IMR-90 (cell line): ENCODE data around the gene SH3BP5. TPM values are rescaled to one million over a fixed set of nuclear protein-coding genes. Genes with fewer than 3 reads are reported as not detected.

Experiments
- ATAC-seq: fragments of 200-7000 bp; cut with Tn5 transposase; 2 replicates; pipeline ENCODE4 v1.9.1; 2020; ENCODE audit warnings: low read depth, mild to moderate bottlenecking, moderate library complexity
- BruUV-seq: library from RNA; stranded (reverse); fragments of 400-500 nt; replicated peaks from 2 replicates; lab custom pipeline; 2021; lab: Mats Ljungman, UMichigan
- CTCF ChIA-PET: fragments of 300-600 bp; formaldehyde crosslinking; extraction: SDS; loops from one replicate; lab custom pipeline; 2021; ENCODE audit warnings: antibody characterized with exemption; lab: Yijun Ruan, JAX
- POLR2A ChIA-PET: fragments of 300-600 bp; sonication (Branson Sonifier 250); formaldehyde crosslinking; loops from one replicate; lab custom pipeline; 2022; ENCODE audit warnings: antibody characterized with exemption; ENCODE audit not compliant: unreplicated experiment; lab: Charles Lee
- DNase-seq: peaks from one replicate; pipeline ENCODE4 v3.0.0; 2013
- H2AFZ ChIP-seq: replicated peaks from 2 replicates; pipeline ENCODE3; 2013; ENCODE audit warnings: low read length, mild to moderate bottlenecking; ENCODE audit not compliant: poor library complexity
- H2AK5ac ChIP-seq: 2 replicates; pipeline ENCODE4 v1.6.1; 2013; ENCODE audit warnings: low read depth, low read length, inconsistent platforms
- H2AK9ac ChIP-seq: replicated peaks from 2 replicates; pipeline ENCODE3; 2013; ENCODE audit warnings: mild to moderate bottlenecking, low read depth, low read length, moderate library complexity; ENCODE audit not compliant: poor library complexity
- H2BK120ac ChIP-seq: 2 replicates; pipeline ENCODE4 v1.6.1; 2013; ENCODE audit warnings: low read depth, low read length, inconsistent platforms
- H2BK15ac ChIP-seq: 3 replicates; pipeline ENCODE4 v1.6.1; 2013; ENCODE audit warnings: low read depth, low read length, inconsistent platforms
- H2BK20ac ChIP-seq: 2 replicates; pipeline ENCODE4 v1.6.1; 2013; ENCODE audit warnings: low read depth, mild to moderate bottlenecking, inconsistent platforms, low read length, moderate library complexity
- H2BK5ac ChIP-seq: 2 replicates; pipeline ENCODE4 v1.6.1; 2013; ENCODE audit warnings: mild to moderate bottlenecking, low read depth, low read length, inconsistent platforms; ENCODE audit not compliant: poor library complexity, severe bottlenecking
- H3K14ac ChIP-seq: replicated peaks from 2 replicates; pipeline ENCODE4 v1.6.1; 2013; ENCODE audit warnings: low read depth, low read length, inconsistent platforms
- H3K18ac ChIP-seq: 2 replicates; pipeline ENCODE4 v1.6.1; 2013; ENCODE audit warnings: low read depth, low read length, control low read depth
- H3K23ac ChIP-seq: 2 replicates; pipeline ENCODE4 v1.6.1; 2013; ENCODE audit warnings: low read depth, low read length, inconsistent platforms
- H3K27ac ChIP-seq: 2 replicates; pipeline ENCODE4 v1.5.1; 2013; ENCODE audit warnings: mild to moderate bottlenecking, control low read depth, low read length; ENCODE audit not compliant: insufficient read depth
- H3K27me3 ChIP-seq: 2 replicates; pipeline ENCODE4 v1.6.1; 2013; ENCODE audit warnings: low read length; ENCODE audit not compliant: control insufficient read depth, insufficient read depth
- H3K36me3 ChIP-seq: 2 replicates; pipeline ENCODE4 v1.6.1; 2013; ENCODE audit warnings: low read length, mixed read lengths; ENCODE audit not compliant: control insufficient read depth, insufficient read depth
- H3K4ac ChIP-seq: 2 replicates; pipeline ENCODE4 v1.6.1; 2013; ENCODE audit warnings: low read depth, low read length, inconsistent platforms
- H3K4me1 ChIP-seq: 2 replicates; pipeline ENCODE4 v1.6.1; 2013; ENCODE audit warnings: low read length, mixed read lengths; ENCODE audit not compliant: control insufficient read depth, insufficient read depth
- H3K4me2 ChIP-seq: 2 replicates; pipeline ENCODE4 v1.6.1; 2013; ENCODE audit warnings: low read depth, mild to moderate bottlenecking, control low read depth, low read length, moderate library complexity
- H3K4me3 ChIP-seq: 2 replicates; pipeline ENCODE4 v1.5.1; 2013; ENCODE audit warnings: low read depth, mild to moderate bottlenecking, control low read depth, low read length, moderate library complexity; ENCODE audit not compliant: insufficient read depth
- H3K56ac ChIP-seq: 2 replicates; pipeline ENCODE4 v1.6.1; 2013; ENCODE audit warnings: low read length, inconsistent platforms; ENCODE audit not compliant: insufficient read depth; ENCODE audit errors: extremely low read depth
- H3K79me1 ChIP-seq, 2 experiments: 2 replicates each; pipeline ENCODE4 v1.6.1; 2013; ENCODE audit warnings: low read length in 2 of 2, inconsistent platforms in 1 of 2, low read depth in 1 of 2
- H3K9ac ChIP-seq: 2 replicates; pipeline ENCODE4 v1.6.1; 2013; ENCODE audit warnings: low read depth, low read length, control low read depth
- H3K9me1 ChIP-seq: 2 replicates; pipeline ENCODE4 v1.6.1; 2013; ENCODE audit warnings: low read length, inconsistent platforms; ENCODE audit not compliant: insufficient read depth
- H3K9me3 ChIP-seq: 2 replicates; pipeline ENCODE4 v1.6.1; 2013; ENCODE audit warnings: low read length; ENCODE audit not compliant: control insufficient read depth, insufficient read depth
- H4K20me1 ChIP-seq: 2 replicates; pipeline ENCODE4 v1.6.1; 2013; ENCODE audit warnings: low read length, inconsistent platforms; ENCODE audit not compliant: insufficient read depth
- H4K5ac ChIP-seq: 2 replicates; pipeline ENCODE4 v1.6.1; 2013; ENCODE audit warnings: mild to moderate bottlenecking, low read depth, low read length, control low read depth
- H4K8ac ChIP-seq, 2 experiments: 2 replicates each; pipeline ENCODE4 v1.6.1; 2013; ENCODE audit warnings: low read depth in 2 of 2, low read length in 2 of 2, control low read depth in 1 of 2, inconsistent platforms in 1 of 2
- H4K91ac ChIP-seq: 2 replicates; pipeline ENCODE4 v1.6.1; 2013; ENCODE audit warnings: low read depth, low read length, inconsistent platforms; ENCODE audit not compliant: insufficient read depth
- BHLHE40 ChIP-seq: fragments of 150-350 bp; IDR thresholded peaks from 2 replicates; pipeline ENCODE4 v1.6.1; 2016; ENCODE audit warnings: mild to moderate bottlenecking, low read depth, low read length
- CEBPB ChIP-seq: IDR thresholded peaks from 2 replicates; pipeline ENCODE4 v1.6.1; 2012; ENCODE audit warnings: low read depth, low read length, improper control_type of control experiment
- CHD1 ChIP-seq: IDR thresholded peaks from 2 replicates; pipeline ENCODE4 v1.6.1; 2012; ENCODE audit warnings: low read depth, low read length, improper control_type of control experiment
- CTCF ChIP-seq: conservative IDR thresholded peaks from 2 replicates; pipeline ENCODE4 v1.5.1; 2012; ENCODE audit warnings: mild to moderate bottlenecking, low read depth, low read length, improper control_type of control experiment
- ELK1 ChIP-seq: fragments of 150-350 bp; IDR thresholded peaks from 2 replicates; pipeline ENCODE4 v1.6.1; 2016; ENCODE audit warnings: low read depth, mild to moderate bottlenecking, low read length, moderate library complexity, borderline replicate concordance
- FOS ChIP-seq: fragments of 150-350 bp; IDR thresholded peaks from 2 replicates; pipeline ENCODE4 v1.6.1; 2016; ENCODE audit warnings: low read depth, low read length
- MAFK ChIP-seq: IDR thresholded peaks from 2 replicates; pipeline ENCODE4 v1.6.1; 2012; ENCODE audit warnings: low read depth, low read length, improper control_type of control experiment
- MAZ ChIP-seq: IDR thresholded peaks from 2 replicates; pipeline ENCODE4 v1.6.1; 2012; ENCODE audit warnings: low read depth, mild to moderate bottlenecking, low read length, improper control_type of control experiment, moderate library complexity, borderline replicate concordance
- NFE2L2 ChIP-seq: fragments of 150-350 bp; IDR thresholded peaks from 2 replicates; pipeline ENCODE4 v1.6.1; 2016; ENCODE audit warnings: low read depth, mild to moderate bottlenecking, low read length
- POLR2A ChIP-seq: IDR thresholded peaks from 2 replicates; pipeline ENCODE4 v1.6.1; 2012; ENCODE audit warnings: mild to moderate bottlenecking, low read depth, low read length
- RAD21 ChIP-seq: IDR thresholded peaks from 2 replicates; pipeline ENCODE4 v1.6.1; 2012; ENCODE audit warnings: low read length, improper control_type of control experiment
- RCOR1 ChIP-seq: IDR thresholded peaks from 2 replicates; pipeline ENCODE4 v1.6.1; 2012; ENCODE audit warnings: mild to moderate bottlenecking, low read length, improper control_type of control experiment; ENCODE audit not compliant: insufficient replicate concordance
- RFX5 ChIP-seq: IDR thresholded peaks from 2 replicates; pipeline ENCODE4 v1.8.0; 2012; ENCODE audit warnings: low read depth, mild to moderate bottlenecking, low read length, moderate library complexity
- SMC3 ChIP-seq: fragments of 150-350 bp; IDR thresholded peaks from 2 replicates; pipeline ENCODE4 v1.6.1; 2016; ENCODE audit warnings: low read depth, mild to moderate bottlenecking, antibody characterized with exemption, low read length, moderate library complexity
- WGBS, 2 experiments: methylation state at CpG; one replicate each; pipeline versions ENCODE4 v1.1.5 to v1.1.7; 2013; ENCODE audit warnings: missing lambda C conversion rate in 2 of 2; ENCODE audit not compliant: insufficient read length in 1 of 2; ENCODE audit errors: extremely low coverage in 2 of 2; 5-methylcytosine and 5-hydroxymethylcytosine counted together
- dilution Hi-C: fragments of 300-500 bp; cut with HindIII; formaldehyde crosslinking; loops from one replicate; pipeline ENCODE4 v1.14.3; 2018; ENCODE audit warnings: low sequenced_read_pairs; ENCODE audit not compliant: unreplicated experiment
- in situ Hi-C: fragments of 300-500 bp; cut with MboI; formaldehyde crosslinking; loops from 3 replicates; pipeline ENCODE4 v1.14.3; 2019; ENCODE audit warnings: low sequenced_read_pairs, inconsistent platforms, mixed read lengths
- intact Hi-C: fragments of 100-400 bp; cut with micrococcal nuclease; formaldehyde crosslinking; loops from 2 replicates; pipeline ENCODE4 v1.10.0; 2022
- polyA plus RNA-seq, 3 experiments: library from polyadenylated mRNA; depleted of rRNA; stranded (reverse); fragments of >200 nt; gene quantifications; 2 replicates each; pipeline ENCODE4 v1.2.3, GENCODE V29; 2012; ENCODE audit warnings: low replicate concordance in 1 of 3
- total RNA-seq: library from RNA; depleted of rRNA; stranded (reverse); fragments of >200 nt; gene quantifications from 2 replicates; pipeline ENCODE4 v1.2.3, GENCODE V29; 2012

Gene SH3BP5
- total and polyA plus RNA-seq, 2 of the 4 experiments (the other 2 are of a cell fraction) = 14.0 to 23.5 TPM

- in situ Hi-C loops = no loop called here
- CTCF ChIA-PET = no interaction called here
- no peak for ATAC-seq
Observed at GRCh38 chr3:15307580-15307979, 24.8 kb downstream of the SH3BP5 start.

More at GRCh38 chr3:15307580-15307979, 24.8 kb downstream of the SH3BP5 start:
- 100% methylated on average over 3 of the region's 11 CpGs; no CpG with 5 or more reads in 1 of the 2 experiments for WGBS, 2 experiments
- Histone ChIP-seq H4K91ac (no peak overlapping the region), H3K4me2 (no peak overlapping the region), H3K9me1 (peaks cover 6% of the 10 kb centered on the region; the same call in 1 of the 2 replicates), H2BK20ac (no peak overlapping the region), H2AK5ac (no peak overlapping the region), H3K9ac (no peak overlapping the region), H3K4me1 (peaks cover 10% of the 10 kb centered on the region), H3K4me3 (no peak overlapping the region), H3K4ac (no peak overlapping the region), H4K8ac (no peak overlapping the region), H3K18ac (no peak overlapping the region), H3K23ac (no peak overlapping the region), H4K20me1 (no peaks in the 10 kb centered on the region), H3K14ac (no peak overlapping the region), H2BK15ac (no peak overlapping the region), H2AFZ (no peak overlapping the region), H3K9me3 (no peaks in the 10 kb centered on the region), H3K36me3 (no peaks in the 10 kb centered on the region), H4K5ac (no peak overlapping the region), H3K27ac (no peak overlapping the region), H2BK5ac (no peak overlapping the region), H3K79me1 (no peaks in the 10 kb centered on the region), H2BK120ac (no peak overlapping the region), H3K56ac (no peak overlapping the region), H2AK9ac (no peak overlapping the region), H3K27me3 (no peaks in the 10 kb centered on the region)
- intact Hi-C loops = no loop called here
- no TSS peak for BruUV-seq
- TF ChIP-seq SMC3 (no peak), RAD21 (no peak), BHLHE40 (no peak), CEBPB (no peak), MAZ (no peak), POLR2A (no peak), RCOR1 (no peak), RFX5 (no peak), ELK1 (no peak), CTCF (no peak), NFE2L2 (no peak), CHD1 (no peak), FOS (no peak), MAFK (no peak)
- no peak for DNase-seq
- dilution Hi-C loops = no loop called here
- POLR2A ChIA-PET = no interaction called here
